Coronary artery (tissue), 2 donors: ENCODE measurements around the gene PPME1.
"Not testable (repeated sequence)": the region's sequence is repeated elsewhere in the genome, so short reads cannot be mapped to it uniquely, and the experiment has no call there.

Experiments used
- DNase-seq: peaks from one replicate; pipeline ENCODE4 v3.0.0-alpha.2; 2017; ENCODE audit warnings: low spot score
- H3K27ac ChIP-seq, 2 donors: fragments of 200-600 bp; sonication (generic); one replicate each; pipeline ENCODE4 v1.5.1; 2016 to 2019
- H3K4me3 ChIP-seq: fragments of 200-600 bp; sonication (generic); 2 replicates; pipeline ENCODE4 v1.5.1; 2016; ENCODE audit warnings: mild to moderate bottlenecking, moderate library complexity
- CTCF ChIP-seq: fragments of 200-600 bp; sonication (generic); IDR thresholded peaks from one replicate; pipeline ENCODE4 v1.5.1; 2019; ENCODE audit warnings: antibody characterized with exemption

PPME1 gene

GRCh38 chr11:74135127-74135840 lies 35.8 kb upstream of the PPME1 start:
- no peak for TF ChIP-seq CTCF
- Histone ChIP-seq H3K27ac (no peak overlapping the region), H3K4me3 (no peak overlapping the region)
- DNase-seq, result no peak

GRCh38 chr11:74138021-74138420 lies 33.1 kb upstream of the PPME1 start:
- Histone ChIP-seq H3K27ac (no peak overlapping the region), H3K4me3 (no peak overlapping the region)
- no peak for TF ChIP-seq CTCF
- no peak for DNase-seq

DNA sequence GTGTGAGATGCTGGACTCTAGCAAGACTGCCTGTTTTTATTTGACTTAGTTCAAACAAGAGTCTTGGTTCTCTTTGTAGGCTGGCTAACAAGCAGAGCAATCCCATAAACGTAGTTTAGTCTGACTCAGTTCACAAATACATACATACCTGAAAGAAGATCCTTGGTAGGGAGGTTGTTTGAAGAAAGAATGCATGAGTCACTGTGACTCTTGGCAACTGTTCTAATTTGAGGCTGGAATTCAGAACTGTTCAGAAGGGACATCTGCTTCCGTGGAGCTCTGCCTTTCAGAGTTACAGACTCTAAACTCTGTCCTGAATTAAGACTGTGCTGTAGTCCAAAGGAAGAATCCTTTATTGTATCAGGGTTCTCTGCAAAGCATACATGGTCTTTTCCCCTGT lies 32.5 kb upstream of the PPME1 start:
- Histone ChIP-seq H3K27ac (no peak overlapping the region), H3K4me3 (no peak overlapping the region)
- TF ChIP-seq CTCF, result no peak
- no peak for DNase-seq

- H3K27ac ChIP-seq, result no peak overlapping the region
- DNase-seq, result no peak
- TF ChIP-seq CTCF, result no peak
Measured at GRCh38 chr11:74139151-74139918, 31.8 kb upstream of the PPME1 start.

GRCh38 chr11:74139919-74140431 lies 31.1 kb upstream of the PPME1 start:
- not testable (repeated sequence) for H3K27ac ChIP-seq, DNase-seq, H3K4me3 ChIP-seq

More at GRCh38 chr11:74139151-74139918, 31.8 kb upstream of the PPME1 start:
- H3K4me3 ChIP-seq, result no peak overlapping the region

DNA sequence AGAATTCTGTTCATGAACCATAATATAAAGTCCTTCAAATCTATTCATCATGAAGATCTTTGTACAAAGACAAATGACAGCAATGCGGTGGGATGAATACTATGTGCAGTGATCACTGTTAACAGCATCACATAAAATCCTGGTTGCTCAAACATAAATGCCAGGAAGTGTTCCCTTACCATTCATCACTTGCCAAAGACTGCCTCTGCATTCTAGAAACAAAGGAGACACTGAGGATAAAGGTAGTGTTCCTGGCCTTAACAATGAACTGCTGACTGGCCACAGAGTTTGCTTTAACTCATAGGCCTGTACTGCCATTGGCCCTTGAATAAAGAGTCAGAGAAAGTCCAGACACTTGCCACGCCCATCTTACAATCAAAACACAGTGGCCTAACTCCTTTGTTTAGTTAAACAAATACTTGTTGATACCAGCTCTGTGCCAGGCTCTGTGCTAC lies 29.8 kb upstream of the PPME1 start:
- no peak overlapping the region for H3K27ac ChIP-seq
- no peak overlapping the region for H3K4me3 ChIP-seq
- no peak for TF ChIP-seq CTCF
- DNase-seq, result no peak

DNA sequence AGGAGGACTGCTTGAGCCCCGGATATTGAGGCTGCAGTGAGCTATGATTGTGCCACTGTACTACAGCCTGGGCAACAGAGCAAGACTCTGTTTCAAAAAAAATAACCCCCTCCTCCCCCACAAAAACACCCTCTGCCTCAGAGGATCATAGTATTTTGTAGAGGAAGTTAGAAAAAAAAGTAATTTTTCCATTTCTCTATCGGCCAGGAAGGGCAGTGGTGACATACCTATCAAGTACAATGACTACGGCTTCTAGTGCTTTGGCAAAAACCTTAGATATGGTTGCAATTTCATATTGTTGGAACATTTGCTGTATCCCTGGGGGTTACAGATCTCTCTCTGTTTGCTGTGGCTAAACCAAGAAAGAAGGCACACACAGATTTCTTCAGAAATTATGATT lies 29.2 kb upstream of the PPME1 start:
- no peak for TF ChIP-seq CTCF
- DNase-seq, result no peak
- no peak overlapping the region for H3K27ac ChIP-seq
- no peak overlapping the region for H3K4me3 ChIP-seq
